NCI-H2107 (cell line): ENCODE results near the gene SHCBP1L.
"Not testable (repeated sequence)": the region's sequence is repeated elsewhere in the genome, so short reads cannot be mapped to it uniquely, and the experiment has no call there.

Experiments
- DNase-seq: peaks from one replicate; lab custom pipeline; 2025; lab: John Stamatoyannopoulos, UW

SHCBP1L gene

GRCh38 chr1:182965096-182965495, 12.1 kb upstream of the SHCBP1L start:
- no peak for DNase-seq

GRCh38 chr1:182962554-182963115, 9.7 kb upstream of the SHCBP1L start:
- peak; percentile 41 for DNase-seq

- no peak for DNase-seq
Observed at GRCh38 chr1:182960046-182960445, 7.1 kb upstream of the SHCBP1L start.

GRCh38 chr1:182957902-182958395, 5.0 kb upstream of the SHCBP1L start:
- no peak for DNase-seq

GRCh38 chr1:182956708-182957365, 3.9 kb upstream of the SHCBP1L start:
- DNase-seq: no peak

GRCh38 chr1:182955596-182956588, 2.9 kb upstream of the SHCBP1L start:
- DNase-seq: no peak

- DNase-seq: no peak
Observed at GRCh38 chr1:182953826-182954225, 860 bp upstream of the SHCBP1L start.

GRCh38 chr1:182943336-182943735, 9.6 kb downstream of the SHCBP1L start:
- DNase-seq: not testable (repeated sequence)

- DNase-seq: not testable (repeated sequence)
Observed at GRCh38 chr1:182942145-182942544, 10.8 kb downstream of the SHCBP1L start.

- DNase-seq: no peak
Observed at GRCh38 chr1:182939413-182939812, 13.6 kb downstream of the SHCBP1L start.

GRCh38 chr1:182935716-182936115, 17.2 kb downstream of the SHCBP1L start:
- no peak for DNase-seq

GRCh38 chr1:182930985-182931384, 22.0 kb downstream of the SHCBP1L start:
- no peak for DNase-seq

GRCh38 chr1:182927693-182928433, 25.1 kb downstream of the SHCBP1L start:
- DNase-seq: no peak

GRCh38 chr1:182925661-182926060, 27.3 kb downstream of the SHCBP1L start:
- no peak for DNase-seq

- no peak for DNase-seq
Observed at GRCh38 chr1:182917378-182917777, 35.6 kb downstream of the SHCBP1L start.

GRCh38 chr1:182913401-182913800, 39.6 kb downstream of the SHCBP1L start:
- DNase-seq: no peak

- peak; percentile 41 for DNase-seq
Observed at GRCh38 chr1:182910143-182910542, 42.8 kb downstream of the SHCBP1L start.

- DNase-seq: no peak
Observed at GRCh38 chr1:182909578-182909977, 43.4 kb downstream of the SHCBP1L start.

- DNase-seq: no peak
Observed at GRCh38 chr1:182905321-182905720, 47.6 kb downstream of the SHCBP1L start.

- DNase-seq: not testable (repeated sequence)
Observed at GRCh38 chr1:182901946-182902345, 51.0 kb downstream of the SHCBP1L start.

GRCh38 chr1:182897696-182898095, 55.3 kb downstream of the SHCBP1L start:
- no peak for DNase-seq
